ENCODE data around the gene OVOL3.

DNA sequence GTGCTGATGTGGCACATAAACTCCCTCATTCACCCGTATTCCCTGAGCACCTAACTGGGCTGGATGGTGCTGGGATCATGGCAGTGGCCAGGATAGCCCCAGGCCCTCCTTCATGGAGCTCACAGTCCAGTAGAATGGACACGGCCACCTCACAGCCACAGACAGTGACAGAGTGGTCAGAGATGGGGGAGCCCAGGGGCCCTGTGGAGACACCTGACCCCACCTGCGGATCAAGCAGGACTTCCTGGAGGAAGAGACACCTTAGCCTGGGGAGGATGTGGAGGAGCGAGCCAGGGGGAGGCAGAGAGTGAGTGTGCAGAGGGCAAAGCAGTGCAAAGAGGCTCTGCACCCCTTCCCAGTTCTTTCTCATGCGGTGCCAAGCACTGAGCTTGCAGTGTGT, 21.1 kb upstream of the OVOL3 start:
- TF ChIP-seq, protein P1, sequence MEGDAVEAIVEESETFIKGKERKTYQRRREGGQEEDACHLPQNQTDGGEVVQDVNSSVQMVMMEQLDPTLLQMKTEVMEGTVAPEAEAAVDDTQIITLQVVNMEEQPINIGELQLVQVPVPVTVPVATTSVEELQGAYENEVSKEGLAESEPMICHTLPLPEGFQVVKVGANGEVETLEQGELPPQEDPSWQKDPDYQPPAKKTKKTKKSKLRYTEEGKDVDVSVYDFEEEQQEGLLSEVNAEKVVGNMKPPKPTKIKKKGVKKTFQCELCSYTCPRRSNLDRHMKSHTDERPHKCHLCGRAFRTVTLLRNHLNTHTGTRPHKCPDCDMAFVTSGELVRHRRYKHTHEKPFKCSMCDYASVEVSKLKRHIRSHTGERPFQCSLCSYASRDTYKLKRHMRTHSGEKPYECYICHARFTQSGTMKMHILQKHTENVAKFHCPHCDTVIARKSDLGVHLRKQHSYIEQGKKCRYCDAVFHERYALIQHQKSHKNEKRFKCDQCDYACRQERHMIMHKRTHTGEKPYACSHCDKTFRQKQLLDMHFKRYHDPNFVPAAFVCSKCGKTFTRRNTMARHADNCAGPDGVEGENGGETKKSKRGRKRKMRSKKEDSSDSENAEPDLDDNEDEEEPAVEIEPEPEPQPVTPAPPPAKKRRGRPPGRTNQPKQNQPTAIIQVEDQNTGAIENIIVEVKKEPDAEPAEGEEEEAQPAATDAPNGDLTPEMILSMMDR (IDR thresholded peaks at IDR 0.05): no peak
- TF ChIP-seq POLR2AphosphoS5 (IDR thresholded peaks at IDR 0.05) (no peak), POLR2A (IDR thresholded peaks at IDR 0.05) (no peak)

Measured in breast epithelium (tissue), 3 donors.